Liver (tissue), 9 donors: ENCODE measurements around the gene METTL13. TPM values are rescaled to one million over a fixed set of nuclear protein-coding genes. Genes with fewer than 3 reads are reported as not detected.

Experiments
- DNase-seq: peaks from one replicate; pipeline ENCODE4 v3.0.0-alpha.2; 2017; ENCODE audit warnings: low spot score
- H3K27ac ChIP-seq, 2 donors: one replicate each; pipeline ENCODE4 v1.7.0; 2013; ENCODE audit warnings: inconsistent platforms in 2 of 2, low read length in 2 of 2, control low read depth in 1 of 2, low read depth in 1 of 2, mild to moderate bottlenecking in 1 of 2
- H3K27me3 ChIP-seq, 4 donors: one replicate each; pipeline versions ENCODE4 v1.6.1 to v1.7.0; 2013; ENCODE audit warnings: low read length in 3 of 4, inconsistent platforms in 1 of 4, mild to moderate bottlenecking in 1 of 4, moderate library complexity in 1 of 4; ENCODE audit not compliant: control insufficient read depth in 4 of 4, insufficient read depth in 4 of 4
- H3K36me3 ChIP-seq, 4 donors: one replicate each; pipeline versions ENCODE4 v1.6.1 to v1.7.0; 2013; ENCODE audit warnings: low read length in 3 of 4, mild to moderate bottlenecking in 3 of 4, low read depth in 1 of 4, moderate library complexity in 1 of 4; ENCODE audit not compliant: control insufficient read depth in 4 of 4, insufficient read depth in 3 of 4
- H3K4me1 ChIP-seq, 4 donors: one replicate each; pipeline versions ENCODE4 v1.6.1 to v1.7.0; 2013; ENCODE audit warnings: low read length in 3 of 4, mild to moderate bottlenecking in 3 of 4, moderate library complexity in 1 of 4; ENCODE audit not compliant: control insufficient read depth in 4 of 4, insufficient read depth in 4 of 4
- H3K4me3 ChIP-seq, 3 donors: one replicate each; pipeline versions ENCODE4 v1.6.1 to v1.7.0; 2013; ENCODE audit warnings: low read length in 3 of 3, control low read depth in 1 of 3, low read depth in 1 of 3, mild to moderate bottlenecking in 1 of 3
- H3K9ac ChIP-seq, 2 donors: one replicate each; pipeline ENCODE4 v1.7.0; 2013; ENCODE audit warnings: low read length in 2 of 2, mild to moderate bottlenecking in 2 of 2, moderate library complexity in 2 of 2, control low read depth in 1 of 2, low read depth in 1 of 2
- H3K9me3 ChIP-seq, 4 donors: one replicate each; pipeline versions ENCODE4 v1.6.1 to v1.7.0; 2013; ENCODE audit warnings: low read length in 3 of 4; ENCODE audit not compliant: control insufficient read depth in 4 of 4
- ATF3 ChIP-seq: IDR thresholded peaks from 2 replicates; pipeline ENCODE4 v1.6.1; 2016; ENCODE audit warnings: antibody characterized with exemption
- CTCF ChIP-seq: fragments of 150-350 bp; IDR thresholded peaks from 2 replicates; pipeline ENCODE4 v1.5.1; 2017; ENCODE audit warnings: improper control_type of control experiment, low read depth, low read length; ENCODE audit not compliant: missing input control
- EGR1 ChIP-seq, 2 donors: IDR thresholded peaks; 2 replicates each; pipeline ENCODE4 v1.6.1; 2016 to 2018; ENCODE audit warnings: antibody characterized with exemption in 2 of 2, low read depth in 2 of 2
- FOXA2 ChIP-seq: IDR thresholded peaks from 2 replicates; pipeline ENCODE4 v1.6.1; 2016; ENCODE audit warnings: antibody characterized with exemption
- GABPA ChIP-seq, 2 donors: IDR thresholded peaks in 1 of 2; conservative IDR thresholded peaks in 1 of 2; 2 replicates each; pipeline ENCODE4 v1.6.1; 2016; ENCODE audit warnings: antibody characterized with exemption in 2 of 2, mild to moderate bottlenecking in 1 of 2, moderate library complexity in 1 of 2
- HNF4A ChIP-seq, 2 donors: conservative IDR thresholded peaks; 2 replicates each; pipeline ENCODE4 v1.6.1; 2016; ENCODE audit warnings: antibody characterized with exemption in 2 of 2, mild to moderate bottlenecking in 2 of 2
- HNF4G ChIP-seq: IDR thresholded peaks from 2 replicates; pipeline ENCODE4 v1.6.1; 2016; ENCODE audit warnings: antibody characterized with exemption
- JUND ChIP-seq, 2 donors: IDR thresholded peaks; 2 replicates each; pipeline ENCODE4 v1.6.1; 2016; ENCODE audit warnings: antibody characterized with exemption in 2 of 2
- MAX ChIP-seq: IDR thresholded peaks from 2 replicates; pipeline ENCODE4 v1.6.1; 2016; ENCODE audit warnings: antibody characterized with exemption
- NR2F2 ChIP-seq: IDR thresholded peaks from 2 replicates; pipeline ENCODE4 v1.6.1; 2016; ENCODE audit warnings: antibody characterized with exemption
- RAD21 ChIP-seq, 2 donors: IDR thresholded peaks; 2 replicates each; pipeline ENCODE4 v1.6.1; 2016; ENCODE audit warnings: antibody characterized with exemption in 2 of 2, mild to moderate bottlenecking in 2 of 2
- REST ChIP-seq: IDR thresholded peaks from 2 replicates; pipeline ENCODE4 v1.6.1; 2016; ENCODE audit warnings: antibody characterized with exemption, mild to moderate bottlenecking
- RXRA ChIP-seq, 2 donors: IDR thresholded peaks; 2 replicates each; pipeline ENCODE4 v1.6.1; 2017 to 2018; ENCODE audit warnings: antibody characterized with exemption in 2 of 2, mild to moderate bottlenecking in 1 of 2
- SP1 ChIP-seq: IDR thresholded peaks from 2 replicates; pipeline ENCODE4 v1.6.1; 2018; ENCODE audit warnings: antibody characterized with exemption, mild to moderate bottlenecking
- TAF1 ChIP-seq: conservative IDR thresholded peaks from 2 replicates; pipeline ENCODE4 v1.6.1; 2016; ENCODE audit warnings: antibody characterized with exemption, mild to moderate bottlenecking
- YY1 ChIP-seq: IDR thresholded peaks from 2 replicates; pipeline ENCODE4 v1.6.1; 2016; ENCODE audit warnings: antibody characterized with exemption, mild to moderate bottlenecking
- ZBTB33 ChIP-seq: IDR thresholded peaks from 2 replicates; pipeline ENCODE4 v1.6.1; 2016; ENCODE audit warnings: antibody characterized with exemption
- WGBS: extraction: QIAGEN DNeasy Blood & Tissue Kit; methylation state at CpG from one replicate; pipeline ENCODE4 v1.1.7; 2013; 5-methylcytosine and 5-hydroxymethylcytosine counted together
- polyA plus RNA-seq, 2 donors: library from polyadenylated mRNA; stranded (reverse) in 1 of 2; unstranded in 1 of 2; fragments of 200-250 nt in 1 of 2; fragments of >200 nt in 1 of 2; fragmentation: Nextera tagmentation in 1 of 2; extraction: Ambion mirVana in 1 of 2; gene quantifications; one replicate each; pipeline versions ENCODE4 v1.2.1 to v1.2.3, GENCODE V29; 2013 to 2015
- total RNA-seq, 2 donors: library from RNA; depleted of rRNA; stranded (reverse); fragments of >200 nt; gene quantifications; one replicate each; pipeline ENCODE4 v1.2.3, GENCODE V29; 2014
- donor health status: healthy.
- donor health status: healthy.
- donor health status: healthy.
- donor health status: healthy.
- donor health status: healthy.

METTL13 gene
- total and polyA plus RNA-seq, 4 donors, result 10.5 to 16.1 (median 13.4) TPM

- TF ChIP-seq RXRA (IDR thresholded peaks at IDR 0.05), result no peak
Measured at GRCh38 chr1:171751221-171751620, 30.2 kb upstream of the METTL13 start (continued).

GRCh38 chr1:171753182-171753581, 28.3 kb upstream of the METTL13 start:
- no peak for DNase-seq
- H3K36me3 ChIP-seq, result no peaks in the 10 kb centered on the region
- no peaks in the 10 kb centered on the region for H3K27me3 ChIP-seq
- no peak for TF ChIP-seq ZBTB33
- no peak for TF ChIP-seq MAX
- TF ChIP-seq ATF3, result no peak
- TF ChIP-seq CTCF, result no peak
- TF ChIP-seq EGR1 (IDR thresholded peaks at IDR 0.05; ENCODE audit: low read depth in 2 of 2), result no peak
- no peak for TF ChIP-seq REST
- TF ChIP-seq HNF4G, result no peak
- no peak for TF ChIP-seq RXRA (IDR thresholded peaks at IDR 0.05)
- no peak for TF ChIP-seq TAF1
- no peak for TF ChIP-seq HNF4A (conservative IDR thresholded peaks at IDR 0.05)
- no peak for TF ChIP-seq NR2F2
- TF ChIP-seq GABPA (IDR thresholded peaks at IDR 0.05 in 1 of 2, conservative IDR thresholded peaks at IDR 0.05 in 1 of 2), result no peak
- no peak for TF ChIP-seq JUND (IDR thresholded peaks at IDR 0.05)
- no peak for TF ChIP-seq SP1
- TF ChIP-seq RAD21 (IDR thresholded peaks at IDR 0.05), result no peak
- TF ChIP-seq YY1, result no peak
- TF ChIP-seq FOXA2, result no peak
- H3K9ac ChIP-seq, result no peak overlapping the region
- H3K27ac ChIP-seq, result no peak overlapping the region
- H3K4me1 ChIP-seq, result no peaks in the 10 kb centered on the region
- no peak overlapping the region for H3K4me3 ChIP-seq
- H3K9me3 ChIP-seq, result no peaks in the 10 kb centered on the region
- WGBS, result 95% methylated on average over 2 of the region's 2 CpGs
